HG03159 (cell line): ENCODE results near the gene SPTSSA.
"Not testable (repeated sequence)": the region's sequence is repeated elsewhere in the genome, so short reads cannot be mapped to it uniquely, and the experiment has no call there.

Source experiments
- ATAC-seq: cut with Tn5 transposase; IDR thresholded peaks from one replicate; pipeline ENCODE4 v1.9.1; 2021; ENCODE audit warnings: mild to moderate bottlenecking, moderate library complexity; ENCODE audit not compliant: unreplicated experiment

The SPTSSA gene

GRCh38 chr14:34462132-34462893, at the start of gene SPTSSA:
SPTSSA (minus strand) TSS chr14:34462240; CDS start chr14:34462207, 33 bp downstream.
- peak; percentile 91 for ATAC-seq

GRCh38 chr14:34507884-34508283, 45.8 kb upstream of the SPTSSA start:
- ATAC-seq: no peak

- ATAC-seq: no peak
These were observed 45.4 kb upstream of the SPTSSA start for GRCh38 chr14:34507459-34507858.

- ATAC-seq: not testable (repeated sequence)
These were observed 43.1 kb upstream of the SPTSSA start for GRCh38 chr14:34505124-34505491.

GRCh38 chr14:34504027-34504426, 42.0 kb upstream of the SPTSSA start:
- ATAC-seq: not testable (repeated sequence)

- no peak for ATAC-seq
These were observed 40.6 kb upstream of the SPTSSA start for GRCh38 chr14:34502545-34503225.

- ATAC-seq: no peak
These were observed 40.0 kb upstream of the SPTSSA start for GRCh38 chr14:34502001-34502400.

- no peak for ATAC-seq
These were observed 39.1 kb upstream of the SPTSSA start for GRCh38 chr14:34501004-34501580.

GRCh38 chr14:34498684-34499412, 36.8 kb upstream of the SPTSSA start:
- ATAC-seq: no peak

- no peak for ATAC-seq
These were observed 34.9 kb upstream of the SPTSSA start for GRCh38 chr14:34496679-34497513.

- no peak for ATAC-seq
These were observed 34.1 kb upstream of the SPTSSA start for GRCh38 chr14:34496007-34496678.

GRCh38 chr14:34489324-34489723, 27.3 kb upstream of the SPTSSA start:
- no peak for ATAC-seq

GRCh38 chr14:34488528-34488927, 26.5 kb upstream of the SPTSSA start:
- no peak for ATAC-seq

- ATAC-seq: no peak
These were observed 22.7 kb upstream of the SPTSSA start for GRCh38 chr14:34484726-34485125.

GRCh38 chr14:34482463-34482862, 20.4 kb upstream of the SPTSSA start:
- ATAC-seq: no peak

- ATAC-seq: no peak
These were observed 17.7 kb upstream of the SPTSSA start for GRCh38 chr14:34479694-34480093.

GRCh38 chr14:34478261-34478660, 16.2 kb upstream of the SPTSSA start:
- ATAC-seq: no peak

GRCh38 chr14:34476036-34476435, 14.0 kb upstream of the SPTSSA start:
- ATAC-seq: not testable (repeated sequence)

GRCh38 chr14:34475163-34475562, 13.1 kb upstream of the SPTSSA start:
- ATAC-seq: no peak

GRCh38 chr14:34474187-34474679, 12.2 kb upstream of the SPTSSA start:
- no peak for ATAC-seq
